GM12878 (cell line): ENCODE data around the gene ROR2. TPM values are rescaled to one million over a fixed set of nuclear protein-coding genes. Genes with fewer than 3 reads are reported as not detected.

Experiments used
- ATAC-seq: fragments of 200-7000 bp; cut with Tn5 transposase; 3 replicates; pipeline ENCODE4 v1.9.1; 2020; ENCODE audit warnings: mild to moderate bottlenecking, moderate library complexity
- BruUV-seq: library from RNA; stranded (reverse); fragments of 400-500 nt; replicated peaks from 2 replicates; lab custom pipeline; 2021; lab: Mats Ljungman, UMichigan
- CTCF ChIA-PET: fragments of 300-600 bp; sonication (Branson Sonifier 250); formaldehyde crosslinking; extraction: SDS; loops from one replicate; lab custom pipeline; 2021; ENCODE audit warnings: inconsistent platforms; lab: Yijun Ruan, JAX
- POLR2A ChIA-PET: fragments of 350-600 bp; formaldehyde crosslinking; extraction: SDS; loops from one replicate; lab custom pipeline; 2021; ENCODE audit warnings: inconsistent platforms; lab: Charles Lee
- RAD21 ChIA-PET: fragments of 300-600 bp; sonication (Branson Sonifier 250); formaldehyde crosslinking; loops from one replicate; lab custom pipeline; 2023; ENCODE audit warnings: antibody characterized with exemption; ENCODE audit not compliant: unreplicated experiment; lab: Charles Lee
- SMC1A ChIA-PET: fragments of 300-600 bp; sonication (Branson Sonifier 250); formaldehyde crosslinking; loops from one replicate; lab custom pipeline; 2023; ENCODE audit not compliant: unreplicated experiment, uncharacterized antibody; lab: Charles Lee
- DNase-seq: peaks from one replicate; pipeline ENCODE4 v3.0.0-alpha.2; 2011; ENCODE audit warnings: low read depth, low spot score
- FAIRE-seq: peaks from 3 replicates; lab custom pipeline; 2011; peaks lifted over from hg19 to GRCh38; lab: Jason Lieb, UNC
- H2AFZ ChIP-seq: 2 replicates; pipeline ENCODE4 v1.6.0; 2011; ENCODE audit warnings: low read depth, low read length, control low read depth; ENCODE audit not compliant: control insufficient read depth
- H3K27ac ChIP-seq: 2 replicates; pipeline ENCODE4 v1.5.1; 2011; ENCODE audit warnings: control low read depth; ENCODE audit not compliant: control insufficient read depth, insufficient read depth
- H3K27me3 ChIP-seq, 2 experiments: replicated peaks in 1 of 2; 2 replicates each; pipeline versions ENCODE4 v1.6.0 to v1.6.1; 2011; ENCODE audit warnings: low read length in 1 of 2; ENCODE audit not compliant: control insufficient read depth in 2 of 2, insufficient read depth in 2 of 2
- H3K36me3 ChIP-seq, 2 experiments: 2 replicates each; pipeline ENCODE4 v1.5.1; 2011; ENCODE audit warnings: low read length in 1 of 2; ENCODE audit not compliant: control insufficient read depth in 2 of 2, insufficient read depth in 2 of 2
- H3K4me1 ChIP-seq: 2 replicates; pipeline ENCODE4 v1.6.1; 2011; ENCODE audit warnings: mild to moderate bottlenecking, low read length, moderate library complexity, mixed read lengths; ENCODE audit not compliant: control insufficient read depth, insufficient read depth
- H3K4me2 ChIP-seq: 2 replicates; pipeline ENCODE4 v1.6.0; 2011; ENCODE audit warnings: control low read depth; ENCODE audit not compliant: control insufficient read depth, insufficient read depth
- H3K4me3 ChIP-seq: fragments of 200-600 bp; sonication (generic); 2 replicates; pipeline ENCODE4 v1.5.1; 2016
- H3K79me2 ChIP-seq: 2 replicates; pipeline ENCODE4 v1.6.0; 2011; ENCODE audit warnings: low read length; ENCODE audit not compliant: control insufficient read depth, insufficient read depth
- H3K9ac ChIP-seq: 2 replicates; pipeline ENCODE4 v1.8.0; 2011; ENCODE audit warnings: low read length, control low read depth, mixed read lengths; ENCODE audit not compliant: control insufficient read depth, insufficient read depth
- H3K9me3 ChIP-seq: replicated peaks from 3 replicates; pipeline ENCODE4 v1.5.1; 2011; ENCODE audit warnings: mild to moderate bottlenecking, low read length; ENCODE audit not compliant: control insufficient read depth, insufficient read depth
- H4K20me1 ChIP-seq: 2 replicates; pipeline ENCODE4 v1.6.0; 2011; ENCODE audit not compliant: control insufficient read depth, insufficient read depth
- BHLHE40 ChIP-seq, 2 experiments: fragments of 450-650 bp in 1 of 2; IDR thresholded peaks; 2 replicates each; pipeline ENCODE4 v1.6.1; 2011 to 2017; ENCODE audit warnings: low read depth in 2 of 2, borderline replicate concordance in 1 of 2, improper control_type of control experiment in 1 of 2, low read length in 1 of 2, mild to moderate bottlenecking in 1 of 2
- CHD1 ChIP-seq: IDR thresholded peaks from 2 replicates; pipeline ENCODE4 v1.6.1; 2012; ENCODE audit warnings: low read depth, low read length, improper control_type of control experiment
- CHD2 ChIP-seq: IDR thresholded peaks from 2 replicates; pipeline ENCODE4 v1.6.1; 2011; ENCODE audit warnings: low read depth, low read length, improper control_type of control experiment, borderline replicate concordance
- CHD4 ChIP-seq: fragments of 200-600 bp; sonication (generic); IDR thresholded peaks from 2 replicates; pipeline ENCODE4 v1.6.1; 2016; ENCODE audit warnings: mild to moderate bottlenecking
- FOXK2 ChIP-seq: fragments of 450-650 bp; IDR thresholded peaks from 2 replicates; pipeline ENCODE4 v1.6.1; 2017; ENCODE audit warnings: mild to moderate bottlenecking, moderate library complexity
- GABPA ChIP-seq: IDR thresholded peaks from 2 replicates; pipeline ENCODE4 v1.6.1; 2014; ENCODE audit warnings: antibody characterized with exemption, low read depth, mild to moderate bottlenecking, inconsistent platforms
- LARP7 ChIP-seq: fragments of 450-650 bp; IDR thresholded peaks from 2 replicates; pipeline ENCODE4 v1.6.1; 2017; ENCODE audit warnings: mild to moderate bottlenecking
- MEF2B ChIP-seq: fragments of 450-650 bp; IDR thresholded peaks from 2 replicates; pipeline ENCODE4 v1.6.1; 2018; ENCODE audit warnings: mild to moderate bottlenecking, moderate library complexity; ENCODE audit not compliant: partially characterized antibody, poor library complexity, severe bottlenecking
- MTA3 ChIP-seq: IDR thresholded peaks from 2 replicates; pipeline ENCODE4 v1.6.1; 2012; ENCODE audit warnings: low read length, inconsistent platforms, borderline replicate concordance
- PAX8 ChIP-seq: fragments of 450-650 bp; IDR thresholded peaks from 2 replicates; pipeline ENCODE4 v1.6.1; 2017; ENCODE audit warnings: mild to moderate bottlenecking, moderate library complexity
- PML ChIP-seq: IDR thresholded peaks from 2 replicates; pipeline ENCODE4 v1.6.1; 2012; ENCODE audit warnings: low read length, inconsistent platforms
- POLR2AphosphoS5 ChIP-seq: IDR thresholded peaks from 2 replicates; pipeline ENCODE4 v1.6.1; 2011; ENCODE audit warnings: mild to moderate bottlenecking, low read length, inconsistent platforms
- SIX5 ChIP-seq: IDR thresholded peaks from 2 replicates; pipeline ENCODE4 v1.6.1; 2011; ENCODE audit warnings: mild to moderate bottlenecking, low read depth, low read length, moderate library complexity; ENCODE audit not compliant: severe bottlenecking
- SREBF2 ChIP-seq: IDR thresholded peaks from 2 replicates; pipeline ENCODE4 v1.6.1; 2012; ENCODE audit warnings: mild to moderate bottlenecking, low read length
- TCF12 ChIP-seq: IDR thresholded peaks from 2 replicates; pipeline ENCODE4 v1.6.1; 2011; ENCODE audit warnings: low read depth, mild to moderate bottlenecking, low read length
- ZNF384 ChIP-seq: IDR thresholded peaks from 2 replicates; pipeline ENCODE4 v1.6.1; 2012; ENCODE audit warnings: low read depth, mild to moderate bottlenecking, low read length, improper control_type of control experiment, borderline replicate concordance
- WGBS: methylation state at CpG from one replicate; pipeline ENCODE4 v1.1.6; 2016; ENCODE audit warnings: low lambda C conversion rate; ENCODE audit not compliant: insufficient replicate concordance, insufficient coverage; ENCODE audit errors: missing lambda C conversion rate; 5-methylcytosine and 5-hydroxymethylcytosine counted together
- in situ Hi-C: fragments of 300-500 bp; cut with MboI; formaldehyde crosslinking; loops from 9 replicates; pipeline ENCODE4 v1.14.3; 2018; ENCODE audit warnings: mixed read lengths
- intact Hi-C: fragments of 100-400 bp; cut with micrococcal nuclease; formaldehyde crosslinking; loops from one replicate; pipeline ENCODE4 v1.14.2; 2022; ENCODE audit not compliant: unreplicated experiment
- polyA plus RNA-seq, 11 experiments: library from polyadenylated mRNA; depleted of rRNA in 4 of 11; unstranded in 6 of 11; stranded (reverse) in 5 of 11; fragments of >200 nt; fragmentation: Nextera tagmentation in 4 of 11; fragmentation: Illumina TruSeq in 1 of 11; extraction: Ambion mirVana in 4 of 11; extraction: Trizol in 1 of 11; gene quantifications; 1 replicate in 1 of 11; 2 replicates in 10 of 11; pipeline versions ENCODE4 v1.2.1 to v1.2.3, GENCODE V29; 2011 to 2016; ENCODE audit warnings: inconsistent platforms in 2 of 11, missing spikeins in 2 of 11, low read depth in 1 of 11
- total RNA-seq, 4 experiments: library from RNA; depleted of rRNA in 3 of 4; stranded (reverse); fragments of >200 nt in 3 of 4; fragmentation: Illumina TruSeq in 1 of 4; extraction: Trizol in 1 of 4; gene quantifications; 2 replicates each; pipeline versions ENCODE4 v1.2.1 to v1.2.3, GENCODE V29; 2013 to 2021
- TF ChIP-seq, protein P1 (sequence below): fragments of 450-650 bp; IDR thresholded peaks from 2 replicates; pipeline ENCODE4 v1.6.1; 2017; ENCODE audit warnings: mild to moderate bottlenecking, moderate library complexity
- TF ChIP-seq, protein P2 (sequence below): IDR thresholded peaks from 2 replicates; pipeline ENCODE4 v1.6.1; 2011; ENCODE audit warnings: borderline replicate concordance, low read depth, mild to moderate bottlenecking, moderate library complexity, low read length; ENCODE audit not compliant: insufficient read depth, poor library complexity, severe bottlenecking
- TF ChIP-seq, protein P3 (sequence below): fragments of 450-650 bp; IDR thresholded peaks from 2 replicates; pipeline ENCODE4 v1.6.1; 2017; ENCODE audit warnings: borderline replicate concordance

ROR2 gene
- total and polyA plus RNA-seq, 10 of the 15 experiments (the other 5 are each of a cell fraction or from before 2014, with no cell fraction given): 0.03 to 0.05 TPM; not detected in 8

DNA sequence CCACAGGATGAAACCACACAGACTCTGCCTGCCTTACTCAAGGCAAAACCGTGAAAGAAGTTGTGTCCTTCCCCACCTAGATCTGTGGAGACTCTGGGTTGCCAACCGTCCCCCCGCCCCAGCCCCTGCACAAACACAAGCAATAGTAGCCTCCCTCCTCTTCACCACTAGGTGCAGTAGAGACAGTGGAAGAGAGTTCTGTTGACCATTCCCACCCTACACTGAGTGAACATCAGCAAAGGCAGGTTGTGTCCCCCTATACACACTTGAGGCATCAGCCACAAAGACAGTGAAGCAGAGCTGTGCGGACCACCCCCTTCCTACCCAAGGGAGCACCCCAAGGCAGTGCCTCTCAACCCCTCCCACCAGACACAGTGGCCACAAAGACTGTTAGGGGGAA lies 302.7 kb downstream of the ROR2 start:
- intact Hi-C loops (no loop called here), in situ Hi-C loops (no loop called here)
- Histone ChIP-seq H3K4me1 (peaks cover 16% of the 10 kb centered on the region), H4K20me1 (no peaks in the 10 kb centered on the region), H2AFZ (no peak overlapping the region), H3K9ac (no peak overlapping the region), H3K79me2 (no peaks in the 10 kb centered on the region), H3K36me3 (no peaks in the 10 kb centered on the region), H3K27me3 (no peaks in the 10 kb centered on the region), H3K4me2 (peak overlapping the region; percentile 35), H3K27ac (no peak overlapping the region), H3K4me3 (no peak overlapping the region), H3K9me3 (no peaks in the 10 kb centered on the region; the same call in 2 of the 3 replicates)
- RAD21 ChIA-PET: interaction anchor here (0.6 kb wide), 1 partner anchor 547 kb away, joined by 3 read pairs; no protein-coding TSS in a partner anchor
- no TSS peak for BruUV-seq
- FAIRE-seq: no peak
- POLR2A ChIA-PET: no interaction called here
- TF ChIP-seq, protein P1, sequence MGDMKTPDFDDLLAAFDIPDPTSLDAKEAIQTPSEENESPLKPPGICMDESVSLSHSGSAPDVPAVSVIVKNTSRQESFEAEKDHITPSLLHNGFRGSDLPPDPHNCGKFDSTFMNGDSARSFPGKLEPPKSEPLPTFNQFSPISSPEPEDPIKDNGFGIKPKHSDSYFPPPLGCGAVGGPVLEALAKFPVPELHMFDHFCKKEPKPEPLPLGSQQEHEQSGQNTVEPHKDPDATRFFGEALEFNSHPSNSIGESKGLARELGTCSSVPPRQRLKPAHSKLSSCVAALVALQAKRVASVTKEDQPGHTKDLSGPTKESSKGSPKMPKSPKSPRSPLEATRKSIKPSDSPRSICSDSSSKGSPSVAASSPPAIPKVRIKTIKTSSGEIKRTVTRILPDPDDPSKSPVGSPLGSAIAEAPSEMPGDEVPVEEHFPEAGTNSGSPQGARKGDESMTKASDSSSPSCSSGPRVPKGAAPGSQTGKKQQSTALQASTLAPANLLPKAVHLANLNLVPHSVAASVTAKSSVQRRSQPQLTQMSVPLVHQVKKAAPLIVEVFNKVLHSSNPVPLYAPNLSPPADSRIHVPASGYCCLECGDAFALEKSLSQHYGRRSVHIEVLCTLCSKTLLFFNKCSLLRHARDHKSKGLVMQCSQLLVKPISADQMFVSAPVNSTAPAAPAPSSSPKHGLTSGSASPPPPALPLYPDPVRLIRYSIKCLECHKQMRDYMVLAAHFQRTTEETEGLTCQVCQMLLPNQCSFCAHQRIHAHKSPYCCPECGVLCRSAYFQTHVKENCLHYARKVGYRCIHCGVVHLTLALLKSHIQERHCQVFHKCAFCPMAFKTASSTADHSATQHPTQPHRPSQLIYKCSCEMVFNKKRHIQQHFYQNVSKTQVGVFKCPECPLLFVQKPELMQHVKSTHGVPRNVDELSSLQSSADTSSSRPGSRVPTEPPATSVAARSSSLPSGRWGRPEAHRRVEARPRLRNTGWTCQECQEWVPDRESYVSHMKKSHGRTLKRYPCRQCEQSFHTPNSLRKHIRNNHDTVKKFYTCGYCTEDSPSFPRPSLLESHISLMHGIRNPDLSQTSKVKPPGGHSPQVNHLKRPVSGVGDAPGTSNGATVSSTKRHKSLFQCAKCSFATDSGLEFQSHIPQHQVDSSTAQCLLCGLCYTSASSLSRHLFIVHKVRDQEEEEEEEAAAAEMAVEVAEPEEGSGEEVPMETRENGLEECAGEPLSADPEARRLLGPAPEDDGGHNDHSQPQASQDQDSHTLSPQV: no peak
- no peak for TF ChIP-seq CHD1
- TF ChIP-seq MTA3: no peak
- no peak for TF ChIP-seq POLR2AphosphoS5
- no peak for TF ChIP-seq GABPA
- TF ChIP-seq MEF2B: no peak
- no peak for TF ChIP-seq SREBF2
- no peak for TF ChIP-seq PAX8
- no peak for TF ChIP-seq SIX5
- no peak for TF ChIP-seq TCF12
- TF ChIP-seq CHD2: no peak
- no peak for TF ChIP-seq FOXK2
- TF ChIP-seq, protein P2, sequence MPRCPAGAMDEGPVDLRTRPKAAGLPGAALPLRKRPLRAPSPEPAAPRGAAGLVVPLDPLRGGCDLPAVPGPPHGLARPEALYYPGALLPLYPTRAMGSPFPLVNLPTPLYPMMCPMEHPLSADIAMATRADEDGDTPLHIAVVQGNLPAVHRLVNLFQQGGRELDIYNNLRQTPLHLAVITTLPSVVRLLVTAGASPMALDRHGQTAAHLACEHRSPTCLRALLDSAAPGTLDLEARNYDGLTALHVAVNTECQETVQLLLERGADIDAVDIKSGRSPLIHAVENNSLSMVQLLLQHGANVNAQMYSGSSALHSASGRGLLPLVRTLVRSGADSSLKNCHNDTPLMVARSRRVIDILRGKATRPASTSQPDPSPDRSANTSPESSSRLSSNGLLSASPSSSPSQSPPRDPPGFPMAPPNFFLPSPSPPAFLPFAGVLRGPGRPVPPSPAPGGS: no peak
- TF ChIP-seq ZNF384: no peak
- no peak for TF ChIP-seq LARP7
- no peak for TF ChIP-seq PML
- TF ChIP-seq, protein P3, sequence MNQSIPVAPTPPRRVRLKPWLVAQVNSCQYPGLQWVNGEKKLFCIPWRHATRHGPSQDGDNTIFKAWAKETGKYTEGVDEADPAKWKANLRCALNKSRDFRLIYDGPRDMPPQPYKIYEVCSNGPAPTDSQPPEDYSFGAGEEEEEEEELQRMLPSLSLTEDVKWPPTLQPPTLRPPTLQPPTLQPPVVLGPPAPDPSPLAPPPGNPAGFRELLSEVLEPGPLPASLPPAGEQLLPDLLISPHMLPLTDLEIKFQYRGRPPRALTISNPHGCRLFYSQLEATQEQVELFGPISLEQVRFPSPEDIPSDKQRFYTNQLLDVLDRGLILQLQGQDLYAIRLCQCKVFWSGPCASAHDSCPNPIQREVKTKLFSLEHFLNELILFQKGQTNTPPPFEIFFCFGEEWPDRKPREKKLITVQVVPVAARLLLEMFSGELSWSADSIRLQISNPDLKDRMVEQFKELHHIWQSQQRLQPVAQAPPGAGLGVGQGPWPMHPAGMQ: no peak
- no peak for TF ChIP-seq CHD4
- TF ChIP-seq BHLHE40 (IDR thresholded peaks at IDR 0.05; ENCODE audit: borderline replicate concordance in 1 of 2, low read depth in 2 of 2, low read length in 1 of 2): no peak
- SMC1A ChIA-PET: no interaction called here
- DNase-seq: no peak
- ATAC-seq: no peak
- 40% methylated on average over 4 of the region's 4 CpGs for WGBS
- CTCF ChIA-PET: no interaction called here
